Upper lobe of left lung (tissue), 6 donors: ENCODE data around the gene KIAA1210. TPM values are rescaled to one million over a fixed set of nuclear protein-coding genes. Genes with fewer than 3 reads are reported as not detected.

Source experiments
- ATAC-seq, 2 donors: fragments of 200-7000 bp; cut with Tn5 transposase; one replicate each; pipeline ENCODE4 v1.9.1; 2022; ENCODE audit warnings: mild to moderate bottlenecking in 2 of 2, moderate library complexity in 2 of 2; ENCODE audit not compliant: low FRiP score in 2 of 2
- DNase-seq, 2 donors: peaks; one replicate each; pipeline ENCODE4 v3.0.0-alpha.2; 2019 to 2020
- H3K27ac ChIP-seq, 4 donors: fragments of 200-600 bp; sonication (generic); one replicate each; pipeline ENCODE4 v1.5.1; 2016 to 2019
- H3K27me3 ChIP-seq, 4 donors: fragments of 200-600 bp; sonication (generic); one replicate each; pipeline ENCODE4 v1.5.1; 2017 to 2019
- H3K36me3 ChIP-seq, 4 donors: fragments of 200-600 bp; sonication (generic); one replicate each; pipeline ENCODE4 v1.5.1; 2016 to 2019
- H3K4me1 ChIP-seq, 4 donors: fragments of 200-600 bp; sonication (generic); one replicate each; pipeline ENCODE4 v1.5.1; 2018 to 2019
- H3K4me3 ChIP-seq, 4 donors: fragments of 200-600 bp; sonication (generic); one replicate each; pipeline ENCODE4 v1.5.1; 2017 to 2019; ENCODE audit warnings: mild to moderate bottlenecking in 2 of 4, moderate library complexity in 1 of 4
- H3K9me3 ChIP-seq, 4 donors: fragments of 200-600 bp; sonication (generic); one replicate each; pipeline ENCODE4 v1.5.1; 2018 to 2019
- CTCF ChIP-seq, 6 experiments: fragments of 450-650 bp in 4 of 6; fragments of 200-600 bp in 2 of 6; sonication (generic) in 2 of 6; IDR thresholded peaks; one replicate each; pipeline ENCODE4 v1.5.1; 2016 to 2019; ENCODE audit warnings: antibody characterized with exemption in 6 of 6
- EP300 ChIP-seq, 4 donors: sonication (generic); formaldehyde crosslinking; IDR thresholded peaks; one replicate each; pipeline ENCODE4 v1.5.1; 2017; ENCODE audit warnings: antibody characterized with exemption in 4 of 4, control low read depth in 2 of 4
- POLR2A ChIP-seq, 4 donors: fragments of 450-650 bp; IDR thresholded peaks; one replicate each; pipeline ENCODE4 v1.5.1; 2016 to 2017; ENCODE audit warnings: antibody characterized with exemption in 4 of 4, mild to moderate bottlenecking in 2 of 4
- POLR2AphosphoS5 ChIP-seq, 2 donors: sonication (generic); formaldehyde crosslinking; IDR thresholded peaks; one replicate each; pipeline ENCODE4 v1.5.1; 2017; ENCODE audit warnings: antibody characterized with exemption in 2 of 2
- WGBS, 2 donors: methylation state at CpG; one replicate each; pipeline ENCODE4 v1.1.5; 2017 to 2018; 5-methylcytosine and 5-hydroxymethylcytosine counted together
- total RNA-seq, 6 donors: library from RNA; depleted of rRNA in 4 of 6; stranded (reverse); fragments of >200 nt in 4 of 6; gene quantifications; one replicate each; pipeline versions ENCODE4 v1.1.0 to v1.2.1, GENCODE V29; 2016 to 2021
- donor health status: DM: no; HTN: no; CAD: no; lungs with moderate emphysema.
- donor health status: DM: no; HTN: yes; CAD: no; lungs with severe emphysema.

KIAA1210 gene
- total RNA-seq, 6 donors from 2014 or later: not detected

- ATAC-seq: no peak
- WGBS, 2 donors: 77 to 96% methylated on average over 2 of the region's 2 CpGs
Measured at GRCh38 chrX:119045884-119046283, 81.7 kb downstream of the KIAA1210 start.

GRCh38 chrX:119042996-119043395 is 84.6 kb downstream of the KIAA1210 start:
- TF ChIP-seq EP300 (IDR thresholded peaks at IDR 0.05): no peak
- no peak for TF ChIP-seq POLR2A (IDR thresholded peaks at IDR 0.05)
- no peak for TF ChIP-seq POLR2AphosphoS5 (IDR thresholded peaks at IDR 0.05)
- TF ChIP-seq CTCF (IDR thresholded peaks at IDR 0.05): no peak
- H3K9me3 ChIP-seq: no peaks in the 10 kb centered on the region
- no peaks in the 10 kb centered on the region for H3K4me1 ChIP-seq
- ATAC-seq (no peak), DNase-seq (no peak)
- no peaks in the 10 kb centered on the region for H3K36me3 ChIP-seq
- no peaks in the 10 kb centered on the region for H3K27me3 ChIP-seq
- H3K4me3 ChIP-seq: no peak overlapping the region
- 75% methylated on average over 1 of the region's 1 CpG for WGBS, 2 donors
- no peak overlapping the region for H3K27ac ChIP-seq

More at GRCh38 chrX:119045884-119046283, 81.7 kb downstream of the KIAA1210 start:
- Histone ChIP-seq H3K36me3 (no peaks in the 10 kb centered on the region), H3K4me1 (no peaks in the 10 kb centered on the region), H3K9me3 (no peaks in the 10 kb centered on the region), H3K27ac (no peak overlapping the region), H3K4me3 (no peak overlapping the region), H3K27me3 (no peaks in the 10 kb centered on the region)
- no peak for DNase-seq
- no peak for TF ChIP-seq POLR2A (IDR thresholded peaks at IDR 0.05)
- no peak for TF ChIP-seq EP300 (IDR thresholded peaks at IDR 0.05)
- no peak for TF ChIP-seq CTCF (IDR thresholded peaks at IDR 0.05)
- no peak for TF ChIP-seq POLR2AphosphoS5 (IDR thresholded peaks at IDR 0.05)

GRCh38 chrX:119042040-119042439 is 85.6 kb downstream of the KIAA1210 start:
- H3K27ac ChIP-seq: no peak overlapping the region
- ATAC-seq: no peak

GRCh38 chrX:119041175-119041574 is 86.4 kb downstream of the KIAA1210 start:
- Histone ChIP-seq H3K4me1 (no peaks in the 10 kb centered on the region), H3K9me3 (no peaks in the 10 kb centered on the region), H3K27me3 (no peaks in the 10 kb centered on the region), H3K36me3 (no peaks in the 10 kb centered on the region), H3K4me3 (no peak overlapping the region), H3K27ac (peak overlapping the region in 1 of 4 donors; percentile 30)
- peak in 1 of 2 donors; percentile 68 for DNase-seq
- WGBS, 2 donors: 48% methylated on average over 4 of the region's 4 CpGs
- ATAC-seq: peak; percentile 74 to 95
- TF ChIP-seq POLR2A (IDR thresholded peaks at IDR 0.05) (no peak), POLR2AphosphoS5 (IDR thresholded peaks at IDR 0.05) (peak in 1 of 2 donors; percentile 30), EP300 (IDR thresholded peaks at IDR 0.05) (peak in 1 of 4 donors; percentile 48)

More at GRCh38 chrX:119042040-119042439, 85.6 kb downstream of the KIAA1210 start:
- WGBS, 2 donors: 75 to 97% methylated on average over 3 of the region's 3 CpGs
- Histone ChIP-seq H3K4me3 (no peak overlapping the region), H3K27me3 (no peaks in the 10 kb centered on the region), H3K4me1 (no peaks in the 10 kb centered on the region), H3K36me3 (no peaks in the 10 kb centered on the region), H3K9me3 (no peaks in the 10 kb centered on the region)
- DNase-seq: no peak
- TF ChIP-seq POLR2AphosphoS5 (IDR thresholded peaks at IDR 0.05): no peak
- no peak for TF ChIP-seq CTCF (IDR thresholded peaks at IDR 0.05)
- no peak for TF ChIP-seq POLR2A (IDR thresholded peaks at IDR 0.05)
- no peak for TF ChIP-seq EP300 (IDR thresholded peaks at IDR 0.05)

- Histone ChIP-seq H3K9me3 (no peaks in the 10 kb centered on the region), H3K27ac (no peak overlapping the region), H3K4me1 (no peaks in the 10 kb centered on the region), H3K4me3 (no peak overlapping the region), H3K36me3 (no peaks in the 10 kb centered on the region), H3K27me3 (no peaks in the 10 kb centered on the region)
- ATAC-seq (no peak), DNase-seq (no peak)
- no peak for TF ChIP-seq POLR2AphosphoS5 (IDR thresholded peaks at IDR 0.05)
- TF ChIP-seq POLR2A (IDR thresholded peaks at IDR 0.05): no peak
- no peak for TF ChIP-seq CTCF (IDR thresholded peaks at IDR 0.05)
- no peak for TF ChIP-seq EP300 (IDR thresholded peaks at IDR 0.05)
- 70 to 85% methylated on average over 6 of the region's 6 CpGs for WGBS, 2 donors
Measured at GRCh38 chrX:119040432-119040831, 87.2 kb downstream of the KIAA1210 start.
